Measurements from ENCODE around the gene IFFO2. TPM values are rescaled to one million over a fixed set of nuclear protein-coding genes. Genes with fewer than 3 reads are reported as not detected.
A peak's percentile ranks its signal among the peaks of the same experiment; 100 is the strongest.

Gene IFFO2
- total and polyA plus RNA-seq, 2 of the 13 experiments (the other 11 are each of a cell fraction or from before 2014, with no cell fraction given) = 7.3 to 16.7 TPM

DNA sequence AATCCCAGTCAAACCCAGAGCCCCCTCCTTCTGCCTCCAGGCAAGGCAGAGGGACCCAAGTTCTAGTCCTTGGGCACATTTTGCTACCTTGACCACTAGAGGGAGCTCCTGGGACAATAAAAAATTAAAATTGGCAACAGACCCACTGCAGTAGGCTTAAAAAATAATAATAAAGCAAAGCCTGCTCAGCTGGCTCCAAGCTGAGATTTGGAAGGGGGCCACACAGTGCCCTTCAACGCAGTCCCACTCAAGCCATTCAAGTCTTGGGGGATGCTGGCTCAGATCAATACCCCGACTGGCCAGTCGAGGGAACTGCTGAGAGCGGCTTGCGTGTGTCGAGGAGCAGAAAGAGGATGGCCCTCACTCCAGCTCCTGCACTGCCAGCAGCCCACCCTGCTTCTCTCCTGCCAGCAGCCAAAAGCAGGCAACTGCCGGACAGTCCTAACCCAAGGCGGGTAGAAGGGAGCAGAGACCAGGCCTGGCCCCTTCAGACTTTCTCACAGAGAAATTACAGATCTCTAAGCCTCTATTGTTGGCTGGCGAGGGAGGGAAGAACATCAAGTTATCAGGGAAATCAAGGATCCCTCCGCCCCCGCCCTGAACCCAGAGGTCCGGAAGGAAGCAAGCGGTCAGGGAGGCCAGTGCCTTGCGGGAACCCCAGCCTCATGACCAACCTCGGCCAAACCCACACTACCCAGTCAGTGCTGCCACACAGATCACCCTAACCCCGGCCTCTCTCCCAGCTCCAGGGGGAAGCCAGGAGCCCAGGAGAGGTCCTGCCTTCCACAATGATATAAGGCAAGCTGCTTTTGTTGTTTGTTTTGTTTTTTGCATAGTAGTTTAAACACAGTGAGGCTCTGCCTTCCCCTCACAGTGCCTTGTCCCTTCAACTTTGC, 49.2 kb downstream of the IFFO2 start (continued):
- TF ChIP-seq ZBTB38 (CRISPR knock-in tag; IDR thresholded peaks at IDR 0.05) = peak; percentile 92; the same call in 1 of the 2 replicates
- TF ChIP-seq, protein P1, sequence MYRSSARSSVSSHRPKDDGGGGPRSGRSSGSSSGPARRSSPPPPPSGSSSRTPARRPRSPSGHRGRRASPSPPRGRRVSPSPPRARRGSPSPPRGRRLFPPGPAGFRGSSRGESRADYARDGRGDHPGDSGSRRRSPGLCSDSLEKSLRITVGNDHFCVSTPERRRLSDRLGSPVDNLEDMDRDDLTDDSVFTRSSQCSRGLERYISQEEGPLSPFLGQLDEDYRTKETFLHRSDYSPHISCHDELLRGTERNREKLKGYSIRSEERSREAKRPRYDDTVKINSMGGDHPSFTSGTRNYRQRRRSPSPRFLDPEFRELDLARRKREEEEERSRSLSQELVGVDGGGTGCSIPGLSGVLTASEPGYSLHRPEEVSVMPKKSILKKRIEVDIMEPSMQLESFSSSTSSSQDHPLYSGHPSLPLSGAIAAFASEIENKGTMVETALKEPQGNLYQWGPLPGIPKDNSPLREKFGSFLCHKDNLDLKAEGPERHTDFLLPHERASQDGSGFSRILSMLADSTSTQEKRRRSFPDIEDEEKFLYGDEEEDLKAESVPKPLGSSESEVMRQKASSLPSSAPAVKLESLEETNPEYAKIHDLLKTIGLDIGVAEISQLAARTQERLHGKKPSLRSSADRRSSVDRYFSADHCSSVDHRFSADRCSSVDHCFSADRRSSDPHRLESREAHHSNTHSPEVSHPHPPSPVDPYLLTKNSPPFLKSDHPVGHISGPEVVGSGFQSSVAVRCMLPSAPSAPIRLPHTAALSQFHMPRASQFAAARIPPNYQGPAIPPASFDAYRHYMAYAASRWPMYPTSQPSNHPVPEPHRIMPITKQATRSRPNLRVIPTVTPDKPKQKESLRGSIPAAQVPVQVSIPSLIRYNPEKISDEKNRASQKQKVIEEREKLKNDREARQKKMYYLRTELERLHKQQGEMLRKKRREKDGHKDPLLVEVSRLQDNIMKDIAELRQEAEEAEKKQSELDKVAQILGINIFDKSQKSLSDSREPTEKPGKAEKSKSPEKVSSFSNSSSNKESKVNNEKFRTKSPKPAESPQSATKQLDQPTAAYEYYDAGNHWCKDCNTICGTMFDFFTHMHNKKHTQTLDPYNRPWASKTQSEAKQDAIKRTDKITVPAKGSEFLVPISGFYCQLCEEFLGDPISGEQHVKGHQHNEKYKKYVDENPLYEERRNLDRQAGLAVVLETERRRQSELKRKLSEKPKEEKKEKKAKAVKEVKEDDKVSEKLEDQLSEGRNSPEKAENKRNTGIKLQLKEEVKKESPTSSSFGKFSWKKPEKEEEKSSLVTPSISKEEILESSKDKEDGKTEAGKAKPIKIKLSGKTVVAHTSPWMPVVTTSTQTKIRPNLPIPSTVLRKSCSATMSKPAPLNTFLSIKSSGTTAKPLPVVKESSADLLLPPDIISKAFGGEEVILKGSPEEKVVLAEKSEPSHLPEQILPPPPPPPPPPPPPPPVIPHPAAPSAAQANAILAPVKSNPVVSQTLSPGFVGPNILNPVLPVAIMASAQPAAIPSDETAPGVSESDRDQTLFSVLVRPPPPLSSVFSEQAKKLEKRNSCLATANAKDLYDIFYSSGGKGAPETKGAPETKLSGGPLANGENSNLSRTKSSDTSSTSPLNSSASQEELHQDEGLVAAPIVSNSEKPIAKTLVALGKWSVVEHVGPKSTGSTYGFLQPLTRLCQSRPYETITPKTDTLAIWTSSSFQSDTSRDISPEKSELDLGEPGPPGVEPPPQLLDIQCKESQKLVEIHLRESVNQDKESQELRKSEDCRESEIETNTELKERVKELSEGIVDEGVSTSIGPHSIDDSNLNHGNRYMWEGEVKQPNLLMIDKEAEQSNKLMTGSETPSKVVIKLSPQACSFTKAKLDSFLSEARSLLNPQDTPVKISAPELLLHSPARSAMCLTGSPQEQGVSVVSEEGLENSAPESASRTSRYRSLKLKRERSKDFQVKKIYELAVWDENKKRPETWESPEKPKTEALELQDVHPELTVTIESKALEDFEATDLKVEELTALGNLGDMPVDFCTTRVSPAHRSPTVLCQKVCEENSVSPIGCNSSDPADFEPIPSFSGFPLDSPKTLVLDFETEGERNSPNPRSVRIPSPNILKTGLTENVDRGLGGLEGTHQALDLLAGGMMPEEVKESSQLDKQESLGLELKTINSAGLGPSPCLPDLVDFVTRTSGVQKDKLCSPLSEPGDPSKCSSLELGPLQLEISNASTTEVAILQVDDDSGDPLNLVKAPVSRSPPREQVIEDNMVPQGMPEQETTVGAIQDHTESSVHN (CRISPR knock-in tag; IDR thresholded peaks at IDR 0.05) = no peak
- TF ChIP-seq, protein P2, sequence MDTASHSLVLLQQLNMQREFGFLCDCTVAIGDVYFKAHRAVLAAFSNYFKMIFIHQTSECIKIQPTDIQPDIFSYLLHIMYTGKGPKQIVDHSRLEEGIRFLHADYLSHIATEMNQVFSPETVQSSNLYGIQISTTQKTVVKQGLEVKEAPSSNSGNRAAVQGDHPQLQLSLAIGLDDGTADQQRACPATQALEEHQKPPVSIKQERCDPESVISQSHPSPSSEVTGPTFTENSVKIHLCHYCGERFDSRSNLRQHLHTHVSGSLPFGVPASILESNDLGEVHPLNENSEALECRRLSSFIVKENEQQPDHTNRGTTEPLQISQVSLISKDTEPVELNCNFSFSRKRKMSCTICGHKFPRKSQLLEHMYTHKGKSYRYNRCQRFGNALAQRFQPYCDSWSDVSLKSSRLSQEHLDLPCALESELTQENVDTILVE (CRISPR knock-in tag; IDR thresholded peaks at IDR 0.05) = 0 out of 2 replicates have a peak, but pooled peaks have one; percentile 26
